WTC11 (cell line): ENCODE measurements around the gene ARHGAP30. TPM values are rescaled to one million over a fixed set of nuclear protein-coding genes. Genes with fewer than 3 reads are reported as not detected.
A peak's percentile ranks its signal among the peaks of the same experiment; 100 is the strongest.

Experiments used
- ATAC-seq: fragments of 200-7000 bp; cut with Tn5 transposase; 2 replicates; pipeline ENCODE4 v1.10.0; 2021; ENCODE audit warnings: mild to moderate bottlenecking, moderate library complexity
- Bru-seq: library from RNA; stranded (reverse); fragments of 400-500 nt; gene quantifications from one replicate; lab custom pipeline; 2021; lab: Mats Ljungman, UMichigan
- CTCF ChIA-PET: fragments of 300-600 bp; sonication (Branson Sonifier 250); formaldehyde crosslinking; loops from one replicate; lab custom pipeline; 2021; ENCODE audit warnings: antibody characterized with exemption; lab: Charles Lee
- POLR2A ChIA-PET: fragments of 350-600 bp; sonication (Branson Sonifier 250); formaldehyde crosslinking; loops from one replicate; lab custom pipeline; 2021; ENCODE audit warnings: antibody characterized with exemption; lab: Charles Lee
- DNase-seq: peaks from one replicate; pipeline ENCODE4 v3.0.0; 2021; ENCODE audit warnings: low spot score
- H3K27ac Mint-ChIP-seq: 2 replicates; pipeline ENCODE4 v1.8.0; 2021; ENCODE audit warnings: mixed read lengths
- H3K27me3 Mint-ChIP-seq: 2 replicates; pipeline ENCODE4 v1.8.0; 2021; ENCODE audit warnings: low read depth, mild to moderate bottlenecking, moderate library complexity, mixed read lengths
- H3K36me3 Mint-ChIP-seq: 2 replicates; pipeline ENCODE4 v1.8.0; 2021; ENCODE audit warnings: mixed read lengths
- H3K4me1 Mint-ChIP-seq: 2 replicates; pipeline ENCODE4 v1.8.0; 2022; ENCODE audit warnings: mixed read lengths
- H3K4me3 Mint-ChIP-seq: 2 replicates; pipeline ENCODE4 v1.8.0; 2021; ENCODE audit warnings: mild to moderate bottlenecking, moderate library complexity, mixed read lengths
- H3K9me3 Mint-ChIP-seq: 2 replicates; pipeline ENCODE4 v1.8.0; 2021; ENCODE audit warnings: mixed read lengths
- ATF1 ChIP-seq: sonication (generic); formaldehyde crosslinking; IDR thresholded peaks from 2 replicates; pipeline ENCODE4 v1.8.1; 2023; ENCODE audit warnings: mild to moderate bottlenecking, moderate library complexity, missing genetic modification reagents
- CBFB ChIP-seq: sonication (generic); formaldehyde crosslinking; IDR thresholded peaks from 2 replicates; pipeline ENCODE4 v1.8.1; 2022; ENCODE audit warnings: mild to moderate bottlenecking, low read depth, missing genetic modification reagents
- CREB1 ChIP-seq: sonication (generic); formaldehyde crosslinking; IDR thresholded peaks from 2 replicates; pipeline ENCODE4 v1.8.0; 2023; ENCODE audit warnings: mild to moderate bottlenecking, missing genetic modification reagents
- CREM ChIP-seq: sonication (generic); formaldehyde crosslinking; IDR thresholded peaks from 2 replicates; pipeline ENCODE4 v1.8.1; 2022; ENCODE audit warnings: mild to moderate bottlenecking, missing genetic modification reagents, moderate library complexity
- CTCF ChIP-seq: fragments of 200-600 bp; IDR thresholded peaks from 2 replicates; pipeline ENCODE4 v1.8.0; 2022; ENCODE audit warnings: antibody characterized with exemption
- E2F5 ChIP-seq: sonication (generic); formaldehyde crosslinking; IDR thresholded peaks from 2 replicates; pipeline ENCODE4 v1.8.1; 2022; ENCODE audit warnings: mild to moderate bottlenecking, moderate library complexity, missing genetic modification reagents
- ESRRA ChIP-seq: sonication (generic); formaldehyde crosslinking; IDR thresholded peaks from 2 replicates; pipeline ENCODE4 v1.8.1; 2022; ENCODE audit warnings: mild to moderate bottlenecking, missing genetic modification reagents, borderline replicate concordance
- ETV6 ChIP-seq: sonication (generic); formaldehyde crosslinking; IDR thresholded peaks from 2 replicates; pipeline ENCODE4 v1.8.1; 2022; ENCODE audit warnings: mild to moderate bottlenecking, missing genetic modification reagents
- FOXP1 ChIP-seq: sonication (generic); formaldehyde crosslinking; IDR thresholded peaks from 2 replicates; pipeline ENCODE4 v1.8.0; 2022; ENCODE audit warnings: missing genetic modification reagents, mild to moderate bottlenecking, moderate library complexity, borderline replicate concordance
- GABPB1 ChIP-seq: sonication (generic); formaldehyde crosslinking; IDR thresholded peaks from 2 replicates; pipeline ENCODE4 v1.8.1; 2023; ENCODE audit warnings: mild to moderate bottlenecking, missing genetic modification reagents
- IRF1 ChIP-seq: sonication (generic); formaldehyde crosslinking; IDR thresholded peaks from 2 replicates; pipeline ENCODE4 v1.8.0; 2023; ENCODE audit warnings: missing genetic modification reagents
- KAT7 ChIP-seq: sonication (generic); formaldehyde crosslinking; IDR thresholded peaks from 2 replicates; pipeline ENCODE4 v1.8.1; 2023; ENCODE audit warnings: missing genetic modification reagents, mild to moderate bottlenecking, borderline replicate concordance
- MAX ChIP-seq: sonication (generic); formaldehyde crosslinking; IDR thresholded peaks from 2 replicates; pipeline ENCODE4 v1.8.0; 2022; ENCODE audit warnings: mild to moderate bottlenecking, missing genetic modification reagents
- NFE2L1 ChIP-seq: sonication (generic); formaldehyde crosslinking; IDR thresholded peaks from 2 replicates; pipeline ENCODE4 v1.8.1; 2023; ENCODE audit warnings: missing genetic modification reagents
- OVOL2 ChIP-seq: fragments of 250-450 bp; sonication (Bioruptor Pico); IDR thresholded peaks from 2 replicates; pipeline ENCODE4 v1.9.0; 2021; ENCODE audit warnings: mild to moderate bottlenecking, borderline replicate concordance
- RELA ChIP-seq: sonication (generic); formaldehyde crosslinking; IDR thresholded peaks from 2 replicates; pipeline ENCODE4 v1.8.1; 2022; ENCODE audit warnings: missing genetic modification reagents, mild to moderate bottlenecking, borderline replicate concordance
- SMAD3 ChIP-seq: sonication (generic); formaldehyde crosslinking; IDR thresholded peaks from 2 replicates; pipeline ENCODE4 v1.8.0; 2022; ENCODE audit warnings: missing genetic modification reagents, mild to moderate bottlenecking, borderline replicate concordance
- SP1 ChIP-seq: sonication (generic); formaldehyde crosslinking; conservative IDR thresholded peaks from 2 replicates; pipeline ENCODE4 v1.8.1; 2022; ENCODE audit warnings: missing genetic modification reagents
- TEAD4 ChIP-seq: sonication (generic); formaldehyde crosslinking; IDR thresholded peaks from 2 replicates; pipeline ENCODE4 v1.8.0; 2022; ENCODE audit warnings: mild to moderate bottlenecking, missing genetic modification reagents
- ZBTB21 ChIP-seq: sonication (generic); formaldehyde crosslinking; IDR thresholded peaks from 2 replicates; pipeline ENCODE4 v1.8.1; 2023; ENCODE audit warnings: mild to moderate bottlenecking, missing genetic modification reagents, borderline replicate concordance
- ZBTB43 ChIP-seq: sonication (generic); formaldehyde crosslinking; IDR thresholded peaks from 2 replicates; pipeline ENCODE4 v1.8.1; 2023; ENCODE audit warnings: mild to moderate bottlenecking, missing genetic modification reagents
- ZNF219 ChIP-seq: sonication (generic); formaldehyde crosslinking; IDR thresholded peaks from 2 replicates; pipeline ENCODE4 v1.8.0; 2023; ENCODE audit warnings: missing genetic modification reagents, mild to moderate bottlenecking, borderline replicate concordance
- ZNF232 ChIP-seq: sonication (generic); formaldehyde crosslinking; IDR thresholded peaks from 2 replicates; pipeline ENCODE4 v1.8.0; 2022; ENCODE audit warnings: mild to moderate bottlenecking, missing genetic modification reagents
- ZNF317 ChIP-seq: sonication (generic); formaldehyde crosslinking; IDR thresholded peaks from 2 replicates; pipeline ENCODE4 v1.8.1; 2023; ENCODE audit warnings: low read depth, mild to moderate bottlenecking, moderate library complexity, missing genetic modification reagents, borderline replicate concordance
- ZNF416 ChIP-seq: fragments of 250-450 bp; sonication (Bioruptor Pico); IDR thresholded peaks from 2 replicates; pipeline ENCODE4 v1.9.0; 2021; ENCODE audit warnings: mild to moderate bottlenecking, inconsistent platforms
- ZNF423 ChIP-seq: fragments of 250-450 bp; sonication (Bioruptor Pico); IDR thresholded peaks from 2 replicates; pipeline ENCODE4 v2.1.2; 2022; ENCODE audit warnings: mild to moderate bottlenecking, moderate library complexity
- ZNF671 ChIP-seq: fragments of 250-450 bp; sonication (Bioruptor Pico); IDR thresholded peaks from 2 replicates; pipeline ENCODE4 v1.8.0; 2021; ENCODE audit warnings: mild to moderate bottlenecking
- long read RNA-seq, 3 experiments: library from RNA in 1 of 3; library from capped mRNA in 1 of 3; library from polyadenylated mRNA in 1 of 3; unstranded in 2 of 3; stranded (forward) in 1 of 3; transcript quantifications; one replicate each; pipeline ENCODE4 v2.0.0, GENCODE V29; 2021
- total RNA-seq: library from RNA; stranded (reverse); gene quantifications from 3 replicates; pipeline ENCODE4 v1.2.3, GENCODE V29; 2021
- TF ChIP-seq, protein P1 (sequence below): fragments of 250-450 bp; sonication (Bioruptor Pico); IDR thresholded peaks from 2 replicates; pipeline ENCODE4 v1.9.0; 2021; ENCODE audit warnings: mild to moderate bottlenecking

ARHGAP30 gene
- total RNA-seq (0.39 to 0.92 TPM (median 0.52 TPM) in 3 replicates), Bru-seq, nascent RNA (percentile 15 among the genes with signal in this experiment)
- long read RNA-seq, experiment 1, partial matches to known transcripts: 0 of 3 reads
- long read RNA-seq, experiment 1, other reads (novel, unspliced or antisense): 3 of 3 reads
- long read RNA-seq, experiment 2: 0 reads
- long read RNA-seq, experiment 3: 0 reads

GRCh38 chr1:161069731-161070270, at the start of gene ARHGAP30:
Gene ARHGAP30 (minus strand): TSS chr1:161069891. CDS start chr1:161069624, 267 bp downstream.
- no peaks in the 10 kb centered on the region for H3K36me3 Mint-ChIP-seq
- H3K4me3 Mint-ChIP-seq: no peak within 1 kb of the TSS
- DNase-seq: no peak
- TF ChIP-seq ZNF416 (CRISPR knock-in tag) (no peak), ZNF317 (no peak), ZNF671 (no peak), ZNF219 (CRISPR knock-in tag) (no peak), ESRRA (CRISPR knock-in tag) (no peak), TEAD4 (CRISPR knock-in tag) (no peak), CBFB (CRISPR knock-in tag) (no peak), ZNF423 (CRISPR knock-in tag) (no peak), ZBTB21 (CRISPR knock-in tag) (no peak), ATF1 (CRISPR knock-in tag) (no peak), FOXP1 (CRISPR knock-in tag) (no peak), E2F5 (CRISPR knock-in tag) (no peak), CTCF (no peak), NFE2L1 (no peak), CREB1 (CRISPR knock-in tag) (no peak)
- peak; percentile 31; the same call in 1 of the 2 replicates for ATAC-seq
- no peaks in the 10 kb centered on the region for H3K9me3 Mint-ChIP-seq
- ChIA-PET POLR2A (interaction anchor here (2.4 kb wide), 1 partner anchor 24 kb away, joined by 11 read pairs; the partner anchor contains the start of gene USF1), CTCF (interaction anchor here (0.6 to 4.1 kb wide), 7 partner anchors 9 to 116 kb away, joined by 3 to 109 read pairs (median 4); partner anchors contain the start of genes KLHDC9 and NECTIN4)
- H3K27me3 Mint-ChIP-seq: peaks cover 4% of the 10 kb centered on the region; the same call in 1 of the 2 replicates
- peaks cover 20% of the 10 kb centered on the region for H3K4me1 Mint-ChIP-seq
- H3K27ac Mint-ChIP-seq: no peak within 1 kb of the TSS; the same call in 1 of the 2 replicates

- ChIA-PET CTCF (interaction anchor here (0.7 to 2.5 kb wide), 5 partner anchors 15 to 437 kb away, joined by 3 to 18 read pairs (median 5); partner anchors contain the start of genes DEDD and KLHDC9), POLR2A (interaction anchor here (0.5 to 1.2 kb wide), 7 partner anchors 10 to 256 kb away, joined by 3 to 12 read pairs (median 4); partner anchors contain the start of genes DEDD and SDHC)
- H3K4me1 Mint-ChIP-seq: peaks cover 28% of the 10 kb centered on the region
- H3K27me3 Mint-ChIP-seq: no peaks in the 10 kb centered on the region
- H3K27ac Mint-ChIP-seq: peak within 1 kb of the TSS; percentile 94
- peaks cover 35% of the 10 kb centered on the region for H3K36me3 Mint-ChIP-seq
- peak; percentile 81 for ATAC-seq
- DNase-seq: peak; percentile 92
- H3K9me3 Mint-ChIP-seq: no peaks in the 10 kb centered on the region
- H3K4me3 Mint-ChIP-seq: peak within 1 kb of the TSS; percentile 96
- TF ChIP-seq SMAD3: peak; percentile 93
- no peak for TF ChIP-seq OVOL2 (CRISPR knock-in tag)
- peak; percentile 76; the same call in 1 of the 2 replicates for TF ChIP-seq MAX (CRISPR knock-in tag)
- peak; percentile 93 for TF ChIP-seq ETV6 (CRISPR knock-in tag)
- peak; percentile 95 for TF ChIP-seq CREM (CRISPR knock-in tag)
- no peak; the same call in 1 of the 2 replicates for TF ChIP-seq ZBTB43 (CRISPR knock-in tag)
- peak; percentile 64; the same call in 1 of the 2 replicates for TF ChIP-seq NFE2L1
- TF ChIP-seq KAT7: peak; percentile 93; the same call in 1 of the 2 replicates
- peak; percentile 91 for TF ChIP-seq GABPB1 (CRISPR knock-in tag)
- TF ChIP-seq SP1 (CRISPR knock-in tag): peak; percentile 98
- peak; percentile 57; the same call in 1 of the 2 replicates for TF ChIP-seq RELA (CRISPR knock-in tag)
- peak; percentile 84 for TF ChIP-seq FOXP1 (CRISPR knock-in tag)
- TF ChIP-seq, protein P1, sequence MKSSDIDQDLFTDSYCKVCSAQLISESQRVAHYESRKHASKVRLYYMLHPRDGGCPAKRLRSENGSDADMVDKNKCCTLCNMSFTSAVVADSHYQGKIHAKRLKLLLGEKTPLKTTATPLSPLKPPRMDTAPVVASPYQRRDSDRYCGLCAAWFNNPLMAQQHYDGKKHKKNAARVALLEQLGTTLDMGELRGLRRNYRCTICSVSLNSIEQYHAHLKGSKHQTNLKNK: no peak
- TF ChIP-seq ESRRA (CRISPR knock-in tag): 0 out of 2 replicates have a peak, but pooled peaks have one; percentile 58
- TF ChIP-seq IRF1 (CRISPR knock-in tag): 0 out of 2 replicates have a peak, but pooled peaks have one; percentile 52
- TF ChIP-seq ZNF232 (CRISPR knock-in tag): peak; percentile 70; the same call in 1 of the 2 replicates
These were observed 48.3 kb upstream of the ARHGAP30 start, which contains the start of the genes NIT1 and PFDN2 for GRCh38 chr1:161117759-161118581. Gene NIT1 (plus strand): TSS chr1:161118105. CDS start chr1:161118177, 72 bp downstream. Gene PFDN2 (minus strand): TSS chr1:161118037. CDS start chr1:161118026, 11 bp downstream.
